WTC11 (cell line): ENCODE results near the gene GABRR3. TPM values are rescaled to one million over a fixed set of nuclear protein-coding genes. Genes with fewer than 3 reads are reported as not detected.

ENCODE experiments used
- ATAC-seq: fragments of 200-7000 bp; cut with Tn5 transposase; 2 replicates; pipeline ENCODE4 v1.10.0; 2021; ENCODE audit warnings: mild to moderate bottlenecking, moderate library complexity
- CTCF ChIA-PET: fragments of 300-600 bp; sonication (Branson Sonifier 250); formaldehyde crosslinking; loops from one replicate; lab custom pipeline; 2021; ENCODE audit warnings: antibody characterized with exemption; lab: Charles Lee
- POLR2A ChIA-PET: fragments of 350-600 bp; sonication (Branson Sonifier 250); formaldehyde crosslinking; loops from one replicate; lab custom pipeline; 2021; ENCODE audit warnings: antibody characterized with exemption; lab: Charles Lee
- DNase-seq: peaks from one replicate; pipeline ENCODE4 v3.0.0; 2021; ENCODE audit warnings: low spot score
- H3K27ac Mint-ChIP-seq: 2 replicates; pipeline ENCODE4 v1.8.0; 2021; ENCODE audit warnings: mixed read lengths
- H3K27me3 Mint-ChIP-seq: 2 replicates; pipeline ENCODE4 v1.8.0; 2021; ENCODE audit warnings: low read depth, mild to moderate bottlenecking, moderate library complexity, mixed read lengths
- H3K36me3 Mint-ChIP-seq: 2 replicates; pipeline ENCODE4 v1.8.0; 2021; ENCODE audit warnings: mixed read lengths
- H3K4me1 Mint-ChIP-seq: 2 replicates; pipeline ENCODE4 v1.8.0; 2022; ENCODE audit warnings: mixed read lengths
- H3K4me3 Mint-ChIP-seq: 2 replicates; pipeline ENCODE4 v1.8.0; 2021; ENCODE audit warnings: mild to moderate bottlenecking, moderate library complexity, mixed read lengths
- H3K9me3 Mint-ChIP-seq: 2 replicates; pipeline ENCODE4 v1.8.0; 2021; ENCODE audit warnings: mixed read lengths
- ARID4B ChIP-seq: sonication (generic); formaldehyde crosslinking; IDR thresholded peaks from 2 replicates; pipeline ENCODE4 v1.8.0; 2023; ENCODE audit warnings: missing genetic modification reagents, mild to moderate bottlenecking, borderline replicate concordance
- ATF2 ChIP-seq: sonication (generic); formaldehyde crosslinking; IDR thresholded peaks from 2 replicates; pipeline ENCODE4 v1.8.1; 2022; ENCODE audit warnings: low read depth, missing genetic modification reagents, borderline replicate concordance
- CREB1 ChIP-seq: sonication (generic); formaldehyde crosslinking; IDR thresholded peaks from 2 replicates; pipeline ENCODE4 v1.8.0; 2023; ENCODE audit warnings: mild to moderate bottlenecking, missing genetic modification reagents
- E2F4 ChIP-seq: sonication (generic); formaldehyde crosslinking; IDR thresholded peaks from 2 replicates; pipeline ENCODE4 v1.8.1; 2022; ENCODE audit warnings: low read depth, mild to moderate bottlenecking, moderate library complexity, missing genetic modification reagents, borderline replicate concordance
- ELF4 ChIP-seq: sonication (generic); formaldehyde crosslinking; IDR thresholded peaks from 2 replicates; pipeline ENCODE4 v1.8.1; 2022; ENCODE audit warnings: low read depth, mild to moderate bottlenecking, moderate library complexity, missing genetic modification reagents
- FOXK1 ChIP-seq: sonication (generic); formaldehyde crosslinking; IDR thresholded peaks from 2 replicates; pipeline ENCODE4 v1.8.0; 2022; ENCODE audit warnings: mild to moderate bottlenecking, moderate library complexity, missing genetic modification reagents
- GTF2I ChIP-seq: fragments of 250-450 bp; sonication (Bioruptor Pico); conservative IDR thresholded peaks from 2 replicates; pipeline ENCODE4 v1.4.0; 2021; ENCODE audit warnings: mild to moderate bottlenecking
- HMGA2 ChIP-seq: fragments of 250-450 bp; sonication (Bioruptor Pico); IDR thresholded peaks from 2 replicates; pipeline ENCODE4 v1.4.0; 2021; ENCODE audit warnings: mild to moderate bottlenecking, moderate library complexity
- HMGXB4 ChIP-seq: sonication (generic); formaldehyde crosslinking; IDR thresholded peaks from 2 replicates; pipeline ENCODE4 v1.8.1; 2023; ENCODE audit warnings: mild to moderate bottlenecking, moderate library complexity, missing genetic modification reagents
- IRF1 ChIP-seq: sonication (generic); formaldehyde crosslinking; IDR thresholded peaks from 2 replicates; pipeline ENCODE4 v1.8.0; 2023; ENCODE audit warnings: missing genetic modification reagents
- IRF2 ChIP-seq: sonication (generic); formaldehyde crosslinking; IDR thresholded peaks from 2 replicates; pipeline ENCODE4 v1.8.0; 2022; ENCODE audit warnings: low read depth, missing genetic modification reagents, borderline replicate concordance
- NR1H2 ChIP-seq: sonication (generic); formaldehyde crosslinking; IDR thresholded peaks from 2 replicates; pipeline ENCODE4 v1.9.0; 2021; ENCODE audit warnings: mild to moderate bottlenecking, moderate library complexity, missing genetic modification reagents
- PRDM15 ChIP-seq: sonication (generic); formaldehyde crosslinking; IDR thresholded peaks from 2 replicates; pipeline ENCODE4 v1.8.0; 2022; ENCODE audit warnings: missing genetic modification reagents
- SMAD3 ChIP-seq: sonication (generic); formaldehyde crosslinking; IDR thresholded peaks from 2 replicates; pipeline ENCODE4 v1.8.0; 2022; ENCODE audit warnings: missing genetic modification reagents, mild to moderate bottlenecking, borderline replicate concordance
- STAT6 ChIP-seq: sonication (generic); formaldehyde crosslinking; conservative IDR thresholded peaks from 2 replicates; pipeline ENCODE4 v1.8.1; 2023; ENCODE audit warnings: mild to moderate bottlenecking, low read depth, missing genetic modification reagents, moderate library complexity
- TCF7 ChIP-seq: sonication (generic); formaldehyde crosslinking; IDR thresholded peaks from 2 replicates; pipeline ENCODE4 v1.8.0; 2022; ENCODE audit warnings: mild to moderate bottlenecking, low read depth, missing genetic modification reagents, moderate library complexity
- ZNF219 ChIP-seq: sonication (generic); formaldehyde crosslinking; IDR thresholded peaks from 2 replicates; pipeline ENCODE4 v1.8.0; 2023; ENCODE audit warnings: missing genetic modification reagents, mild to moderate bottlenecking, borderline replicate concordance
- ZNF263 ChIP-seq: sonication (generic); formaldehyde crosslinking; IDR thresholded peaks from 2 replicates; pipeline ENCODE4 v1.8.1; 2022; ENCODE audit warnings: low read depth, mild to moderate bottlenecking, moderate library complexity, missing genetic modification reagents
- ZNF317 ChIP-seq: sonication (generic); formaldehyde crosslinking; IDR thresholded peaks from 2 replicates; pipeline ENCODE4 v1.8.1; 2023; ENCODE audit warnings: low read depth, mild to moderate bottlenecking, moderate library complexity, missing genetic modification reagents, borderline replicate concordance
- total RNA-seq: library from RNA; stranded (reverse); gene quantifications from 3 replicates; pipeline ENCODE4 v1.2.3, GENCODE V29; 2021

The GABRR3 gene
- total RNA-seq, 1 experiment from 2014 or later = not detected

GRCh38 chr3:98020412-98020811 lies 14.7 kb downstream of the GABRR3 start:
- H3K36me3 Mint-ChIP-seq = no peaks in the 10 kb centered on the region
- ChIA-PET POLR2A (no interaction called here), CTCF (interaction anchor here (0.6 to 0.8 kb wide), 6 partner anchors 13 to 835 kb away, joined by 3 to 4 read pairs (median 3); partner anchors contain the start of gene CRYBG3)
- no peak for ATAC-seq
- DNase-seq = no peak
- no peaks in the 10 kb centered on the region for H3K27me3 Mint-ChIP-seq
- no peak overlapping the region for H3K27ac Mint-ChIP-seq
- no peak overlapping the region for H3K4me3 Mint-ChIP-seq
- no peaks in the 10 kb centered on the region for H3K9me3 Mint-ChIP-seq
- H3K4me1 Mint-ChIP-seq = peaks cover 4% of the 10 kb centered on the region
- TF ChIP-seq ZNF317 (CRISPR knock-in tag) = no peak
- TF ChIP-seq NR1H2 (CRISPR knock-in tag) = no peak
- no peak for TF ChIP-seq FOXK1 (CRISPR knock-in tag)
- TF ChIP-seq E2F4 (CRISPR knock-in tag) = no peak

GRCh38 chr3:98018301-98018700 lies 16.8 kb downstream of the GABRR3 start:
- CTCF ChIA-PET = no interaction called here
- DNase-seq = no peak
- no peaks in the 10 kb centered on the region for H3K27me3 Mint-ChIP-seq
- no peak for TF ChIP-seq ZNF263 (CRISPR knock-in tag)
- no peak for TF ChIP-seq TCF7 (CRISPR knock-in tag)
- TF ChIP-seq ZNF219 (CRISPR knock-in tag) = no peak
- TF ChIP-seq ELF4 = no peak
- TF ChIP-seq PRDM15 (CRISPR knock-in tag) = no peak
- no peak for TF ChIP-seq HMGA2
- TF ChIP-seq IRF1 = no peak
- no peak for TF ChIP-seq GTF2I
- no peak for TF ChIP-seq ARID4B (CRISPR knock-in tag)
- TF ChIP-seq CREB1 (CRISPR knock-in tag) = no peak
- TF ChIP-seq SMAD3 (CRISPR knock-in tag) = no peak
- no peak for TF ChIP-seq STAT6 (CRISPR knock-in tag)
- TF ChIP-seq ATF2 (CRISPR knock-in tag) = no peak
- TF ChIP-seq IRF2 (CRISPR knock-in tag) = no peak
- TF ChIP-seq HMGXB4 (CRISPR knock-in tag) = no peak

More at GRCh38 chr3:98018301-98018700, 16.8 kb downstream of the GABRR3 start:
- H3K36me3 Mint-ChIP-seq = no peaks in the 10 kb centered on the region
- H3K4me1 Mint-ChIP-seq = peaks cover 4% of the 10 kb centered on the region
- no peak overlapping the region for H3K4me3 Mint-ChIP-seq
- POLR2A ChIA-PET = no interaction called here
- no peak for ATAC-seq
- no peak overlapping the region for H3K27ac Mint-ChIP-seq
- H3K9me3 Mint-ChIP-seq = no peaks in the 10 kb centered on the region
